GM19023 (cell line): ENCODE data around the gene TUBGCP3.
"Not testable (repeated sequence)": the region's sequence is repeated elsewhere in the genome, so short reads cannot be mapped to it uniquely, and the experiment has no call there.

Source experiments
- ATAC-seq: cut with Tn5 transposase; IDR thresholded peaks from one replicate; pipeline ENCODE4 v1.9.1; 2021; ENCODE audit warnings: mild to moderate bottlenecking, moderate library complexity; ENCODE audit not compliant: unreplicated experiment

The TUBGCP3 gene

GRCh38 chr13:112580211-112580610 lies 7.7 kb downstream of the TUBGCP3 start:
- ATAC-seq, result no peak

- ATAC-seq, result no peak
Observed at GRCh38 chr13:112579310-112579843, 8.6 kb downstream of the TUBGCP3 start.

- no peak for ATAC-seq
Observed at GRCh38 chr13:112576768-112577167, 11.2 kb downstream of the TUBGCP3 start.

GRCh38 chr13:112576191-112576590 lies 11.8 kb downstream of the TUBGCP3 start:
- ATAC-seq, result no peak

- no peak for ATAC-seq
Observed at GRCh38 chr13:112575675-112576074, 12.3 kb downstream of the TUBGCP3 start.

- ATAC-seq, result no peak
Observed at GRCh38 chr13:112574834-112575613, 12.9 kb downstream of the TUBGCP3 start.

GRCh38 chr13:112574416-112574815 lies 13.5 kb downstream of the TUBGCP3 start:
- ATAC-seq, result no peak

- no peak for ATAC-seq
Observed at GRCh38 chr13:112573710-112574109, 14.2 kb downstream of the TUBGCP3 start.

- ATAC-seq, result no peak
Observed at GRCh38 chr13:112572366-112572765, 15.6 kb downstream of the TUBGCP3 start.

GRCh38 chr13:112569821-112570220 lies 18.1 kb downstream of the TUBGCP3 start:
- ATAC-seq, result no peak

- no peak for ATAC-seq
Observed at GRCh38 chr13:112567161-112567862, 20.6 kb downstream of the TUBGCP3 start.

GRCh38 chr13:112562786-112563383 lies 25.1 kb downstream of the TUBGCP3 start:
- no peak for ATAC-seq

GRCh38 chr13:112562254-112562653 lies 25.7 kb downstream of the TUBGCP3 start:
- ATAC-seq, result no peak

- no peak for ATAC-seq
Observed at GRCh38 chr13:112561478-112561877, 26.5 kb downstream of the TUBGCP3 start.

- ATAC-seq, result no peak
Observed at GRCh38 chr13:112558696-112559418, 29.1 kb downstream of the TUBGCP3 start.

GRCh38 chr13:112556600-112556999 lies 31.4 kb downstream of the TUBGCP3 start:
- no peak for ATAC-seq

GRCh38 chr13:112554214-112554850 lies 33.6 kb downstream of the TUBGCP3 start:
- no peak for ATAC-seq

- not testable (repeated sequence) for ATAC-seq
Observed at GRCh38 chr13:112548975-112549374, 39.0 kb downstream of the TUBGCP3 start.

GRCh38 chr13:112545856-112546255 lies 42.1 kb downstream of the TUBGCP3 start:
- no peak for ATAC-seq
